Measurements from ENCODE around the gene RBBP5. TPM values are rescaled to one million over a fixed set of nuclear protein-coding genes. Genes with fewer than 3 reads are reported as not detected.

The RBBP5 gene
- total RNA-seq, 2 donors from 2014 or later, result 15.0 to 15.1 TPM

DNA sequence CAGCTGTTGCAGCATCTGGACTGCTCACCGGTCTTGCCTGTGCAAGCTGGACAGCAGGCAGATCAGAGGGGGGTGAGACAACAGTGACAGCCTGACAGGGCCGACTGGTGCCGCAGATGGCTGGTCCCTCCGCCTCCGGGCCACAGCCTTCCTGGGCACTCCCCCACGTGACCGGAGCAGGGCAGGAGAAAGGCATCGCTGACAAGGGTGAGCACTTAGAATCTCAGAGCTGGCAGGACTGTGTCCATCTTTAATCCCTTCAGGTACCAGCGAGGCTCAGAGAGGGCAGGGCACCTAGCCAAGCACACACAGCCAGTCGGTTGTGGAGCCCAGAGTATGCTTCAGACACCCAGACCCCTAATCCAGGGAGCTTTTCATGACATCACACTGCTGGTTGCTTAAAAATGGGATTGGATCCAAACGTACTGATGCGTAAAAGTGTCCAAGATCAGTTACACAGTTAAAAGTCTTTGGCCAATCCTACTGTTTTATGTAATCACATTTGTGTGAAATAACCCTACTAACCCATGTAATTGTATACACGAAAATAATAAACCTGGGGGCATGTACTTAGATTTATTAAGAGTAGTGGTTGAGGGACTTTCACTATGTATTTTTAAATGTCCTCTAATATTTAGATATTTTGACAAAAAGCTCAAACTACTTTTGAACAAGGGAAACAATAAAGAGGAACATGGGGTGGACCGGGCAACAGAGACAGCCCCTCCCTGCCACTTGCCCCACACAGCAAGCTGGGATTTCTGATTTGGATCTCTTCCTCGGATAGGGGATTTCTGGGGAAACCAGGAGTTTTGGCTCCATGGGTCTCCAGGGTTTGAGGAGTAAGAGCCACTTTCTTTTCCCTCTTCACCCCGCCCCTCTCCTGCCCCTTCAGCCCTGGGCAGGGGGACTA lies 79.5 kb downstream of the RBBP5 start:
- no peak overlapping the region for H3K27ac ChIP-seq
- 54% methylated on average over 16 of the region's 16 CpGs for WGBS
- intact Hi-C loops (cut with DNase I), result no loop called here

DNA sequence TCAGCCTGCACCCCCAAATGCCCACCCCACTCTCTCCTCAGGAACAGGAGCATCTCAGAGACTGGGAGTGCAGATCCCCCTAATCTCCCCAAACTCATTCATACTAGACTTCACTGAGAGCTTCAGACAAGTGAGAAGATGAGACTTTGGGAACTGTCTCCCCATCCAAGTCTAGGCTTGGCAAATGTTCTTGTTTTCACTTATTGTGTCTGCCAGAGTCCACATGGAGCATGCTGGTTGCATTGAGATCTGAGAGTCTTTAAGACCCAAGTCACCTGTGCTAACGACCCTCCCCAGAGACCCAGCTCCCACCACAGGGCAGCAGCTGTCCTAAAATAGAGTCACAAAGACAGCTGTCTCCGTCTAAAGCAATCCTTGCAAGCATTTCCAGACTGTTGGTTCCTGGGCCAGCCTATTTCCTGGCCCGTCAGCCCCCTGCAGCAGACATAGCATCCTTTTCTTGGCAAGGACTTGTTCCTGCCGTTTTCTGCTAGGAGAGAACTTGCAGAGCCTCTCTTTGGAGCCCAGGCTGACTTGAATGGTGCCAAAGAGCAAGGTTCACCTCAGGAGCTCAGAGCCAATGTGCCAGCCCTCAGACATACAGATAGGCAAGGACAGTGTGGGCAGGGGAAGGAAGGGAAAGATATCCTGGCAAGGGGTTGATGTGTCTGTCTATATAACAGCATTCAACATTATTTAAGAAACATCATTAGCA lies 80.6 kb downstream of the RBBP5 start:
- TF ChIP-seq POLR2A (IDR thresholded peaks at IDR 0.05) (no peak), POLR2AphosphoS5 (IDR thresholded peaks at IDR 0.05) (no peak)
- TF ChIP-seq, protein P1, sequence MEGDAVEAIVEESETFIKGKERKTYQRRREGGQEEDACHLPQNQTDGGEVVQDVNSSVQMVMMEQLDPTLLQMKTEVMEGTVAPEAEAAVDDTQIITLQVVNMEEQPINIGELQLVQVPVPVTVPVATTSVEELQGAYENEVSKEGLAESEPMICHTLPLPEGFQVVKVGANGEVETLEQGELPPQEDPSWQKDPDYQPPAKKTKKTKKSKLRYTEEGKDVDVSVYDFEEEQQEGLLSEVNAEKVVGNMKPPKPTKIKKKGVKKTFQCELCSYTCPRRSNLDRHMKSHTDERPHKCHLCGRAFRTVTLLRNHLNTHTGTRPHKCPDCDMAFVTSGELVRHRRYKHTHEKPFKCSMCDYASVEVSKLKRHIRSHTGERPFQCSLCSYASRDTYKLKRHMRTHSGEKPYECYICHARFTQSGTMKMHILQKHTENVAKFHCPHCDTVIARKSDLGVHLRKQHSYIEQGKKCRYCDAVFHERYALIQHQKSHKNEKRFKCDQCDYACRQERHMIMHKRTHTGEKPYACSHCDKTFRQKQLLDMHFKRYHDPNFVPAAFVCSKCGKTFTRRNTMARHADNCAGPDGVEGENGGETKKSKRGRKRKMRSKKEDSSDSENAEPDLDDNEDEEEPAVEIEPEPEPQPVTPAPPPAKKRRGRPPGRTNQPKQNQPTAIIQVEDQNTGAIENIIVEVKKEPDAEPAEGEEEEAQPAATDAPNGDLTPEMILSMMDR (IDR thresholded peaks at IDR 0.05), result no peak

More for the DNA sequence above, 79.5 kb downstream of the RBBP5 start:
- no peak for DNase-seq (ENCODE audit: low spot score)
- H3K27me3 ChIP-seq (replicated peaks; ENCODE audit: insufficient read depth), result peaks cover 18% of the 10 kb centered on the region
- H3K36me3 ChIP-seq, result no peaks in the 10 kb centered on the region
- H3K4me1 ChIP-seq (replicated peaks), result no peaks in the 10 kb centered on the region
- TF ChIP-seq, protein P1 (IDR thresholded peaks at IDR 0.05), result no peak
- TF ChIP-seq POLR2AphosphoS5 (IDR thresholded peaks at IDR 0.05), result no peak
- no peak for TF ChIP-seq POLR2A (IDR thresholded peaks at IDR 0.05)
- no peaks in the 10 kb centered on the region for H3K9me3 ChIP-seq
- H3K4me3 ChIP-seq, result no peak overlapping the region

DNA sequence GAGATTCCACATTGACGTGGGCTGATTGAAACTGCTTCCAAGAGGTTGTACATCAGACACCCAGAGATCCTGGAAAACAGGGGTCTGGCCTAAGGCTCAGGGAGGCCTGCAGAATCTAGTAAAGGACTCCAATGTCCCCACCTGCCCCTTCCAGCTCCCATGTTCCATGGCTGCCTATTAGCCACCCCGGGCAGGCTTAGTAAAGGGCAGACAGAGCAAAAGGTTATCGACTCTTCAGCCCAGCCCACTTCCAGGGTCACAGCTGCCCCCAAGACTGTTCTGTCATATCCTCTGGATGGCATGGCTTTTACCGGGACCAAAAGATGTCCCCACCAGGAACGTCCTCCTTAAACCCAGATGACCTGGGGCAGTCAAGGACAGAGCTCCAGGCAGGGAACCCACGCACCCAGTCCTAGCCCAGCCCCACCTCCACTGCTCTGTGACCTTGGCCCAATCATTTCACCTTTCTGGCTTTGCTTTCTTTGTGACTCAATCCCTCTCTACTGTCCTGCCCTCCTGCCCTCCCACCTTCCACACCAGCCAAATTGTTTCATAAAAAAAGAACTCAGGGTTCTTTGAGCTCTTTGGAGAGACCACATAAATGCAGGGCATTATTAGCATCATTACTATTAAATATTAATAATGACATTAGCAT lies 83.5 kb downstream of the RBBP5 start:
- Histone ChIP-seq H3K36me3 (no peaks in the 10 kb centered on the region), H3K4me3 (no peak overlapping the region), H3K9me3 (no peaks in the 10 kb centered on the region), H3K27ac (no peak overlapping the region), H3K27me3 (replicated peaks; ENCODE audit: insufficient read depth) (peaks cover 12% of the 10 kb centered on the region), H3K4me1 (replicated peaks) (no peaks in the 10 kb centered on the region)
- DNase-seq (ENCODE audit: low spot score), result no peak
- intact Hi-C loops (cut with DNase I), result no loop called here
- WGBS, result 88% methylated on average over 6 of the region's 6 CpGs
- no peak for TF ChIP-seq POLR2AphosphoS5 (IDR thresholded peaks at IDR 0.05)
- TF ChIP-seq POLR2A (IDR thresholded peaks at IDR 0.05), result no peak
- TF ChIP-seq, protein P1 (IDR thresholded peaks at IDR 0.05), result no peak

More for the DNA sequence above, 80.6 kb downstream of the RBBP5 start:
- no peak for DNase-seq (ENCODE audit: low spot score)
- intact Hi-C loops (cut with DNase I), result no loop called here
- H3K36me3 ChIP-seq, result no peaks in the 10 kb centered on the region
- H3K9me3 ChIP-seq, result no peaks in the 10 kb centered on the region
- WGBS, result 57% methylated on average over 4 of the region's 4 CpGs
- H3K27me3 ChIP-seq (replicated peaks; ENCODE audit: insufficient read depth), result peaks cover 18% of the 10 kb centered on the region
- H3K4me3 ChIP-seq, result no peak overlapping the region
- H3K27ac ChIP-seq, result no peak overlapping the region
- no peaks in the 10 kb centered on the region for H3K4me1 ChIP-seq (replicated peaks)

DNA sequence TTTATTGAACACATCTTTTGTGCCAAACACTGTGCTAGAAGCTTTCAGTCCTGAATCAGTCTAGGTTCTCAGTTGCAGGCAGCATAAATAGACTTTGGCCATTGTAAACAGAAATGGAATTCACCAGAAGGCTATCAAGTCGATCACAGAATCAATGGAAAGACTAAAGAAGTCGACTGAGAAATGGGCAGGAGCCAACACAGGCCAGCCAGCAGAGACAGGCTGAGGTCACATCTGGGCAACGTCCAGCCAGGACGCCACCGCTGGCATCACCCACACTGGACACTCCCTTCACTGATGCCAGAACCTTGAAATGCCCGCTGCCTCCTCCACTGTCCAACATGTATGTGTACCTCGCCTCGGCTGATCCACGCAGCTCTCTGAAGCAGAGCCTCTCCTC lies 84.2 kb downstream of the RBBP5 start:
- Histone ChIP-seq H3K27ac (no peak overlapping the region), H3K27me3 (replicated peaks; ENCODE audit: insufficient read depth) (peaks cover 5% of the 10 kb centered on the region), H3K9me3 (no peaks in the 10 kb centered on the region), H3K36me3 (no peaks in the 10 kb centered on the region), H3K4me1 (replicated peaks) (no peaks in the 10 kb centered on the region), H3K4me3 (no peak overlapping the region)
- intact Hi-C loops (cut with DNase I), result no loop called here
- WGBS, result 83% methylated on average over 9 of the region's 9 CpGs
- TF ChIP-seq POLR2AphosphoS5 (IDR thresholded peaks at IDR 0.05) (no peak), POLR2A (IDR thresholded peaks at IDR 0.05) (no peak)
- TF ChIP-seq, protein P1 (IDR thresholded peaks at IDR 0.05), result no peak
- DNase-seq (ENCODE audit: low spot score), result no peak

Other genes starting within 250 kb of the RBBP5 start
- gene CNTN2, start 78.8 kb downstream of the RBBP5 start, total RNA-seq, result 1 to 10 TPM in 1 of 2 donors, not detected in 1; 5.1 TPM
- 1 to 10 TPM in 1 of 2 donors, under 1 TPM in 1; 0.73 to 2.2 TPM for gene TMEM81, start 37.5 kb downstream of the RBBP5 start, total RNA-seq
- gene DSTYK, start 89.7 kb upstream of the RBBP5 start, total RNA-seq, result 10 to 100 TPM in 1 of 2 donors, 1 to 10 TPM in 1; 9.7 to 16.9 TPM
- gene TMCC2, start 106.0 kb upstream of the RBBP5 start, total RNA-seq, result 10 to 100 TPM in 1 of 2 donors, 1 to 10 TPM in 1; 1.5 to 10.6 TPM
- gene NUAK2, start 199.8 kb upstream of the RBBP5 start, total RNA-seq, result 10 to 100 TPM in 1 of 2 donors, 1 to 10 TPM in 1; 3.7 to 20.0 TPM
- 10 to 100 TPM in 1 of 2 donors, not detected in 1; 15.6 TPM for gene KLHDC8A, start 234.9 kb upstream of the RBBP5 start, total RNA-seq

Data from prostate gland (tissue), 2 donors.